ENCODE data around the gene SULT2A1. TPM values are rescaled to one million over a fixed set of nuclear protein-coding genes. Genes with fewer than 3 reads are reported as not detected.
"Not testable (repeated sequence)": the region's sequence is repeated elsewhere in the genome, so short reads cannot be mapped to it uniquely, and the experiment has no call there.

The SULT2A1 gene
- total RNA-seq, 1 donor from 2014 or later, result not detected

DNA sequence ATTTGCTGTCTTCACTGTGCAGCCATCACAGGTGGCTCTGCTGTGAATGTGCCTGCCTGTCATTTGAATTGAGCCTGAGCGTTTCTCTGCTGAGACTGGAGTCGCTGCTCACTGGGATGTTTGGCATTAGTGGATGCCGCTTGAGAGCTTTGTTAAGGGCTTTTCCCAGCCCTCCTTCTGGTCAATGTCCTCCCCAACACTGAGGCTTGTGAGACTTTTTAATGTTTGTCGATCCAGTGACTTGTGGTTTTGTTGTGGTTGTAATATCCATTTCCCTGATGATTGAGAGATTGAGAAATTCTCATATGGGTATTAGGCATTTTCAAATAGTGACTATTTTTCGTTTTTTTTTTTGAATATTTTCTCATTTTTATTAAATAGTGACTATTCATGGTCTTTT is 24.5 kb downstream of the SULT2A1 start:
- TF ChIP-seq, protein P1, sequence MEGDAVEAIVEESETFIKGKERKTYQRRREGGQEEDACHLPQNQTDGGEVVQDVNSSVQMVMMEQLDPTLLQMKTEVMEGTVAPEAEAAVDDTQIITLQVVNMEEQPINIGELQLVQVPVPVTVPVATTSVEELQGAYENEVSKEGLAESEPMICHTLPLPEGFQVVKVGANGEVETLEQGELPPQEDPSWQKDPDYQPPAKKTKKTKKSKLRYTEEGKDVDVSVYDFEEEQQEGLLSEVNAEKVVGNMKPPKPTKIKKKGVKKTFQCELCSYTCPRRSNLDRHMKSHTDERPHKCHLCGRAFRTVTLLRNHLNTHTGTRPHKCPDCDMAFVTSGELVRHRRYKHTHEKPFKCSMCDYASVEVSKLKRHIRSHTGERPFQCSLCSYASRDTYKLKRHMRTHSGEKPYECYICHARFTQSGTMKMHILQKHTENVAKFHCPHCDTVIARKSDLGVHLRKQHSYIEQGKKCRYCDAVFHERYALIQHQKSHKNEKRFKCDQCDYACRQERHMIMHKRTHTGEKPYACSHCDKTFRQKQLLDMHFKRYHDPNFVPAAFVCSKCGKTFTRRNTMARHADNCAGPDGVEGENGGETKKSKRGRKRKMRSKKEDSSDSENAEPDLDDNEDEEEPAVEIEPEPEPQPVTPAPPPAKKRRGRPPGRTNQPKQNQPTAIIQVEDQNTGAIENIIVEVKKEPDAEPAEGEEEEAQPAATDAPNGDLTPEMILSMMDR (IDR thresholded peaks at IDR 0.05; ENCODE audit: unreplicated experiment), result no peak
- DNase-seq (ENCODE audit: low spot score), result no peak
- Mint-ChIP-seq H3K27me3 (ENCODE audit: unreplicated experiment) (peaks cover 6% of the 10 kb centered on the region), H3K4me1 (ENCODE audit: unreplicated experiment) (peaks cover 5% of the 10 kb centered on the region), H3K4me3 (ENCODE audit: unreplicated experiment) (no peak overlapping the region), H3K9me3 (ENCODE audit: unreplicated experiment) (no peaks in the 10 kb centered on the region), H3K27ac (ENCODE audit: unreplicated experiment) (no peak overlapping the region), H3K36me3 (ENCODE audit: low read depth, unreplicated experiment) (no peaks in the 10 kb centered on the region)

DNA sequence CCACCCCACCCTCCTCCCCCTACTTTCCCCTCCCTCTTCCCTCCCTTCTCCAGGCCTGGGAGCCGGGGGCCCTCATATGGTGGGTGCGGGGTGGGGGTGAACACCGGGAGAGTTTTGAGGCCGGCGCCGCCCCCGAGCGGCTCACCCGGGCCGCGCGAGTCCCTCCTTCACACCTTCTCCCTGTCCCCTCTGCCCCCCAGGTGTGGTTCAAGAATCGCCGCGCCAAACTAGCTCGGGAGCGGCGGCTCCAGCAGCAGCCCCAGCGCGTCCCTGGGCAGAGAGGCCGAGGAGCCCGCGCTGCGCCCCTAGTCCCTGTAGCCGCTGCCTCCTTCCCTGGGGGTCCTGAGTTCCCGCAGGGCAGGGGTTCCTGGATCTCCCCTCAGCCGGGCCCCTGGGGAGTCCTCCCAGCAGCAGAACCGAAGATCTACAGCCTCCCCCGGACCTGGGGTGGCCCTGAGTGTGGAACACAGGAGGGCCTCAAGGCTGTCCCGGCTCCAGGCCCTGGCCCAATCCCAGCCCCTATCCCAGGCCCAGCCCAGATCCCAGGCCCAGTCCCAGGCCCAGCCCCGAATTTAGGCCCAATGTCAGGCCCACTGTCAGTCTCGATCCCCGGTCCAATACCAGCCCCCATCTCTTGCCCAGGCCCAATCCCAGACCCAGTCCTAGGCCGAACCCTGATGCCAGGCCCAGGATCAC is 25.4 kb downstream of the SULT2A1 start:
- no peaks in the 10 kb centered on the region for H3K9me3 Mint-ChIP-seq (ENCODE audit: unreplicated experiment)
- peaks cover 5% of the 10 kb centered on the region for H3K4me1 Mint-ChIP-seq (ENCODE audit: unreplicated experiment)
- TF ChIP-seq, protein P1 (IDR thresholded peaks at IDR 0.05; ENCODE audit: unreplicated experiment), result no peak
- peaks cover 4% of the 10 kb centered on the region for H3K27me3 Mint-ChIP-seq (ENCODE audit: unreplicated experiment)
- DNase-seq (ENCODE audit: low spot score), result no peak
- H3K36me3 Mint-ChIP-seq (ENCODE audit: low read depth, unreplicated experiment), result no peaks in the 10 kb centered on the region
- H3K27ac Mint-ChIP-seq (ENCODE audit: unreplicated experiment), result no peak overlapping the region
- H3K4me3 Mint-ChIP-seq (ENCODE audit: unreplicated experiment), result no peak overlapping the region

DNA sequence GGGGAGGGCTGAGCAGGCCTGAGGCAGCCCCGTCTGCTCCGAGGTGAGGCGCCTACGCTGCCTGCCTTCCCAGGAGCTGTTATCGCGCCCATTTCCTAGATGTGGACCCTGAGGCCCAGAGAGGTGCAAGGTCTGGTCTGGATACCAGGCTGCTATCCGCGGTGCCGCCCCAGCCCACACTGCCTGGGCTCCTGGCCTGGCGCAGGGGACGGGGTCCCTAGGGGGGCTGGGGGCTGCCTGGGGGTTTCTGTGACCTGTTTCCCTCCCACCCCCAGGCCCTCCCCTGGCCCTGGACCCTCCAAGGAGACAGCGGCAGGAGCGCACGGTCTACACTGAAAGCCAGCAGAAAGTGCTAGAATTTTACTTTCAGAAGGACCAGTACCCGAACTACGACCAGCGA is 26.3 kb downstream of the SULT2A1 start:
- not testable (repeated sequence) for DNase-seq (ENCODE audit: low spot score); H3K4me1 Mint-ChIP-seq (ENCODE audit: unreplicated experiment); H3K9me3 Mint-ChIP-seq (ENCODE audit: unreplicated experiment); H3K27me3 Mint-ChIP-seq (ENCODE audit: unreplicated experiment); H3K27ac Mint-ChIP-seq (ENCODE audit: unreplicated experiment); H3K36me3 Mint-ChIP-seq (ENCODE audit: low read depth, unreplicated experiment); H3K4me3 Mint-ChIP-seq (ENCODE audit: unreplicated experiment)

DNA sequence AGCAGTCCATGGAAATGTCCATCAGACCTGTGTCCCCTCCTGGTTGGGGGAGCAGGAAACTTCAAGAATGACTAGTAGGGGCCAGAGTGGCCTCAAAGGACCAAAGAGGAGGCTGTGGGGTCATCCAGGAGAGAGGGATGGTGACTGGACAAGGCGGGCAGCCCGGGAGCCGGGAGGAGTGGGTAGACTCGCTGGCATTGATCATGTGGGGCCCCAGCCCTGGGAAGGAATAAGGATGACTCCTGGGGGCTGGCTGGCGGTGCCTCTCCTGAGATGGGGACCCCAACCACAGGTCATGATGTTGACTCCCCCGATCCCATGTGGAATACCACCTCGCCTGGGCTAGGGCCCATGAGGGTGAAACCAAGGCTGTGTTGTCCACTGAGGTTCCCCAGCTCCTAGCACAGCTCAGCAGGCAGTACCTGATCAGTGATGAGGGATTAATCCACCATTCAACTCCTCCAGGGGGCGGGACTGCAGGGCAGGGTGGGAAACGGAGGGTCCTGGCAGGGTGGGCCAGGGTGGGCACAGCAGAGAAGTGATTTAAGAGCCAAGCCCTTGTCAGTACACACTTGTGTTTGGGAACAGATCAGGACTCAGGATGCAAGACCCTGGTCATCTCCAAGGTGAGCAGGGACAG is 27.3 kb downstream of the SULT2A1 start, which contains the start of gene TPRX2:
TSS of gene TPRX2 (plus strand) at position 590 of the 640 bp plus-strand sequence. CDS start at position 602, 12 bp downstream.
- not testable (repeated sequence) for H3K27me3 Mint-ChIP-seq (ENCODE audit: unreplicated experiment); H3K27ac Mint-ChIP-seq (ENCODE audit: unreplicated experiment); H3K36me3 Mint-ChIP-seq (ENCODE audit: low read depth, unreplicated experiment); H3K4me1 Mint-ChIP-seq (ENCODE audit: unreplicated experiment); DNase-seq (ENCODE audit: low spot score); H3K4me3 Mint-ChIP-seq (ENCODE audit: unreplicated experiment); H3K9me3 Mint-ChIP-seq (ENCODE audit: unreplicated experiment)

DNA sequence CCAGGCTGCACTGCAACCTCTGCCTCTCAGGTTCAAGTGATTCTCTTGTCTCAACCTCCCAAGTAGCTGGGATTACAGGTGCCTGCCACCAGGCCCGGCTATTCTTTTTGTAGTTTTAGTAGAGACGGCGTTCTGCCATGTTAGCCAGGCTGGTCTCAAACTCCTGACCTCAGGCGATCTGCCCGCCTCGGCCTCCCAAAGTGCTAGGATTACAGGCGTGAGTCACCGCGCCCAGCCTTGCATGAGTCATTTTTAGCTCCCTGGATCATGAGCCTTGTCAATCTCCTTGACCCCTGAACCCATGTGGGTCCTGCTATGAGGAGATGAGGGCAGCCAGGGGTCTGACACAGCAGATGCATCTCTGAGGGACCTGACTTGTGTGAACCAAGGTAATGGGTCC is 27.9 kb downstream of the SULT2A1 start:
- H3K4me3 Mint-ChIP-seq (ENCODE audit: unreplicated experiment); H3K27ac Mint-ChIP-seq (ENCODE audit: unreplicated experiment); DNase-seq (ENCODE audit: low spot score); H3K36me3 Mint-ChIP-seq (ENCODE audit: low read depth, unreplicated experiment); H3K27me3 Mint-ChIP-seq (ENCODE audit: unreplicated experiment); H3K4me1 Mint-ChIP-seq (ENCODE audit: unreplicated experiment); H3K9me3 Mint-ChIP-seq (ENCODE audit: unreplicated experiment): not testable (repeated sequence)

DNA sequence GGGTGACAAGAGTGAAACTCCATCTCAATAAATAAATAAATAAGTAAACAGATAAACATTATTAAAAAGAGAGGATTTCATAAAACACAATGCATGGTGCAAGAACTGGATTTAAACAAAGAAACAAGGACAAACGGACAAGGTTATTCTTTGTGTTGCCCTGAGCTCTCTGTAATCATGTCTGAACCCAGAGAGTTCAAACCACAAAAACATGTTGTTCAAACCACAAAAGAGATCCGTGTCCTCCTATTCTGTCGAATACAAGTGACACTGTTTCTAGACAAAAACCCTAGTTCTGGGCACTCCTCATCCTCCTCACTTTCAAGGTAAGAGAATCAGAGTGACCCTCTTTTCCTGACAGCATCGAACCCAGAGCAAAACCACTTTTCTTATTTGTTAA is 31.7 kb downstream of the SULT2A1 start:
- TF ChIP-seq, protein P1 (IDR thresholded peaks at IDR 0.05; ENCODE audit: unreplicated experiment), result no peak
- Mint-ChIP-seq H3K36me3 (ENCODE audit: low read depth, unreplicated experiment) (no peaks in the 10 kb centered on the region), H3K27me3 (ENCODE audit: unreplicated experiment) (peaks cover 8% of the 10 kb centered on the region), H3K4me1 (ENCODE audit: unreplicated experiment) (peaks cover 13% of the 10 kb centered on the region), H3K9me3 (ENCODE audit: unreplicated experiment) (no peaks in the 10 kb centered on the region), H3K4me3 (ENCODE audit: unreplicated experiment) (no peak overlapping the region), H3K27ac (ENCODE audit: unreplicated experiment) (no peak overlapping the region)
- no peak for DNase-seq (ENCODE audit: low spot score)

All from endothelial cell (in vitro differentiated cells).